GM06990 (cell line): ENCODE data around the gene KBTBD13.
"Not testable (repeated sequence)": the region's sequence is repeated elsewhere in the genome, so short reads cannot be mapped to it uniquely, and the experiment has no call there.

ENCODE experiments used
- DNase-seq: peaks from one replicate; pipeline ENCODE4 v3.0.0-alpha.2; 2011; ENCODE audit not compliant: insufficient read length; ENCODE audit errors: extremely low read depth
- H3K27me3 ChIP-seq: replicated peaks from 2 replicates; pipeline ENCODE4 v1.6.0; 2011; ENCODE audit warnings: low read length; ENCODE audit not compliant: control insufficient read depth, insufficient read depth
- H3K36me3 ChIP-seq: 2 replicates; pipeline ENCODE4 v1.5.1; 2011; ENCODE audit warnings: low read length; ENCODE audit not compliant: control insufficient read depth, insufficient read depth
- H3K4me3 ChIP-seq: replicated peaks from 2 replicates; pipeline ENCODE4 v1.5.1; 2011; ENCODE audit warnings: low read depth, mild to moderate bottlenecking, control low read depth, low read length
- CTCF ChIP-seq: IDR thresholded peaks from 2 replicates; pipeline ENCODE4 v1.5.1; 2011; ENCODE audit warnings: low read length, control low read depth, mild to moderate bottlenecking, inconsistent platforms; ENCODE audit not compliant: insufficient read depth, poor library complexity, severe bottlenecking

Gene KBTBD13

GRCh38 chr15:65071381-65071811 is 5.2 kb upstream of the KBTBD13 start:
- TF ChIP-seq CTCF: no peak
- H3K4me3 ChIP-seq: no peak overlapping the region
- DNase-seq: no peak
- H3K27me3 ChIP-seq: peaks cover 1% of the 10 kb centered on the region; the same call in 1 of the 2 replicates
- no peaks in the 10 kb centered on the region for H3K36me3 ChIP-seq

GRCh38 chr15:65072027-65072426 is 4.5 kb upstream of the KBTBD13 start:
- DNase-seq: no peak

GRCh38 chr15:65072617-65073016 is 3.9 kb upstream of the KBTBD13 start:
- no peak for DNase-seq
- TF ChIP-seq CTCF: no peak

More at GRCh38 chr15:65072027-65072426, 4.5 kb upstream of the KBTBD13 start:
- H3K36me3 ChIP-seq: no peaks in the 10 kb centered on the region
- peaks cover 1% of the 10 kb centered on the region; the same call in 1 of the 2 replicates for H3K27me3 ChIP-seq
- H3K4me3 ChIP-seq: no peak overlapping the region
- TF ChIP-seq CTCF: no peak

GRCh38 chr15:65074946-65075345 is 1.6 kb upstream of the KBTBD13 start:
- H3K4me3 ChIP-seq, H3K27me3 ChIP-seq, H3K36me3 ChIP-seq, DNase-seq: not testable (repeated sequence)

More at GRCh38 chr15:65072617-65073016, 3.9 kb upstream of the KBTBD13 start:
- Histone ChIP-seq H3K36me3 (no peaks in the 10 kb centered on the region), H3K27me3 (no peaks in the 10 kb centered on the region), H3K4me3 (no peak overlapping the region)

- H3K27me3 ChIP-seq, DNase-seq, H3K4me3 ChIP-seq, H3K36me3 ChIP-seq: not testable (repeated sequence)
These were observed 745 bp upstream of the KBTBD13 start for GRCh38 chr15:65075607-65076395.

- DNase-seq: no peak
- H3K27me3 ChIP-seq: no peaks in the 10 kb centered on the region; the same call in 1 of the 2 replicates
- no peaks in the 10 kb centered on the region for H3K36me3 ChIP-seq
- TF ChIP-seq CTCF: no peak
- no peak overlapping the region for H3K4me3 ChIP-seq
These were observed 890 bp downstream of the KBTBD13 start for GRCh38 chr15:65077291-65077980.
